NCI-H460 (cell line): ENCODE data around the gene DCPS. TPM values are rescaled to one million over a fixed set of nuclear protein-coding genes. Genes with fewer than 3 reads are reported as not detected.
A peak's percentile ranks its signal among the peaks of the same experiment; 100 is the strongest.
"Not testable (repeated sequence)": the region's sequence is repeated elsewhere in the genome, so short reads cannot be mapped to it uniquely, and the experiment has no call there.

ENCODE experiments used
- DNase-seq: peaks from one replicate; pipeline ENCODE4 v3.0.0-alpha.2; 2016; ENCODE audit warnings: low read depth; ENCODE audit errors: extremely low read depth
- total RNA-seq: library from RNA; depleted of rRNA; stranded (reverse); fragments of >200 nt; shearing (Covaris generic); gene quantifications from 2 replicates; pipeline ENCODE4 v1.2.3, GENCODE V29; 2014

DCPS gene
- total RNA-seq, 1 experiment from 2014 or later: 35.9 TPM

- peak; percentile 67 for DNase-seq
These were observed 19.0 kb upstream of the DCPS start for GRCh38 chr11:126284829-126285228.

- DNase-seq: no peak
These were observed 15.6 kb upstream of the DCPS start for GRCh38 chr11:126288237-126288636.

GRCh38 chr11:126290887-126291286 is 13.0 kb upstream of the DCPS start:
- DNase-seq: no peak

- no peak for DNase-seq
These were observed 10.1 kb upstream of the DCPS start for GRCh38 chr11:126293726-126294125.

DNA sequence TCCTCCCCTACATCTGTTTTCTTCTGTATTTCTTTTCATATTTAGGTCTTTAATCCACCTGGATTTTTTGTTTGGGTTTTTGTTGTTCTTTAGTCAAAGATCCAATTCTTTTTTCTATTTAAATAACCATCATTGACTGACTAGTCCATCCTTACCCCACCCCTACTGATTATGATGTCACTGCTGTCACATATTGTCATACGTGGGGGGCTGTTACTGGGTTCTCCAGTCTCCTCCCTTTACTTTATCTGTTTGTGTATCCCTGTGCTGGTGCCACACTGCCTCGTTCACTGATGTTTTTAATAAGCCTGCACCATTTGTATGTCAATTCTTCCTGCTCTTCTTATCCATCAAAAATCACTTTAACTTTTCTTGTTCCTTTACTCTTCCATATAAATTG is 6.9 kb upstream of the DCPS start:
- no peak for DNase-seq

DNA sequence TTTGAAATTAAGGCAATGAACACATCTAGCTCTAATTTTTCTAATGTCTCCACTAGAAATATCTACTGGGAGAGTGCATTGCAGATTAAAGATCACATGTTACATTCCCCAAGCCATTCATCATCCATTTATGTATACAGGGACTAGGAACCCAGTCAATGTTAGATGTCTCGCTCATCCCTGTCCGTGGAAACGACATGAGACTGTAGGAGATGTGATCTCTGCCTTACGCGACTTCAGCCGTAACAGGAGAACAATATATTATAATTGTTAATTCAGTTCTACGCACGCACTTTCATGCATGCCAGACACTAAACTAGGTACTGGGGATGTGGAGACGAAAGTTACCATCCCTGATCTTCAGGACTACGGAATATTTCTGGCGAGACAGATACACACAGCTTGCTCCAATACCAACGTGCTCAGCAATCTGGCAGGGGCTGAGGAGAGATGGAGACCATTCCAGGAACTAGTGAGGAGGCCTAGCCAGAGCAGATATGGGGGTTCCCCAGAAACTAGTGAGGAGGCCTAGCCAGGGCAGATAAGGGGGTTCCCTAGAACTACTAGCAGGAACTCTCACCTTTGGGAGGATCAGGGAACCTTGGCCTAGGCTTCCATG is 706 bp downstream of the DCPS start:
- DNase-seq: no peak

GRCh38 chr11:126305699-126306098 is 1.8 kb downstream of the DCPS start:
- DNase-seq: no peak

GRCh38 chr11:126307706-126308105 is 3.8 kb downstream of the DCPS start:
- DNase-seq: no peak

- no peak for DNase-seq
These were observed 4.4 kb downstream of the DCPS start for GRCh38 chr11:126308271-126308671.

GRCh38 chr11:126308771-126309170 is 4.9 kb downstream of the DCPS start:
- DNase-seq: not testable (repeated sequence)

DNA sequence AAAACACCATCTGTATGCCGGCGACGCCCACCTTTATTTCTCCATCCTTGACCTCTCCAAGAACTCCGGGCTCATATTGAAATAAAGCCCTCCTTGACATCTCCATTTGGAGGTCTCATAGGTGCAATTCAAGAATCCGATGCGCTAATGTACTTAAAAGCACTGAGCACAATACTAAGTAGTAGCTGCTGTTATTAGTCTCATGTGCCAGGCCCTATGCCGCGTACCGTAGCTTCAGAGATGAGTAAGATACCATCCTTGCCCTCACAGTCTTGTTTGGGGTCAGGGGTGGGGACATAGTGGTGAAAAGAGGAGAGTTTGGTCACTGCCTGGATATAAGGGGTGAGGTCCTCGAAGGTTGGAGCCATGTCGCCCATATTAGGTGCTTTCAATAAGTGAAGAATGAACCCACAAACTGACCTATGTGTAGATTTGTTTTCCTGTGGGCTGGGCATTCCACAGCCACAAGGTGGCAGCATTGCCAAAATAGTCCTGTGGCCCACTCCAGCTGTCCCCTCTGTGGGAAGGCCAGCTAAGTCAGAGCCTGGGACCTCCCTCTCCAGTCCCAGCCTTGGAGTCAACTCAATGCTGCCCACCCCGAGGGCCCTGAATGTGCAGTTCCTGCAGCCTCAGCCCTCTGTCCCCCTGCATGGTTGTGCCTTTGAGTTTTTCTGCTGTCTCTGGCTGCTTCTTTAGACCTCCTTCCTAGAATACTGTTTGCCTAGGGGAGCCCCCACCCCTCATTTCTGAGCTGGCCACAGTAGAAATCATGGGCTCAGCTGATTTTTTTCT is 6.5 kb downstream of the DCPS start:
- DNase-seq: peak; percentile 58

DNA sequence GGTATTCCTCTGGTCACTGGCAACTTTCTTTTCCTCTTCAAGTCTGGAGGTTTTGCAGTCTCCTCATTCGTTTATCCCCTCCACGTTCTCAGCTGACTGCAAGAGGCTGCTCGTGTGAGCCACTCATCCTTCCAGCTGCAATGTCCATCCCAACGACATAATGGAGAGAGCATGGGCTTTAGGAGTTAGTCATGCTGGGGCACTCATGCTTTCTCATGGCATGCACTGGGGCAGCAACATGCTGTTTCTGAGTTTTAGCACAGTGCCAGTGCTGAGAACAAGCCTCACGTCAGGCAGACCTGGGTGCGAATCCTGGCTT is 7.1 kb downstream of the DCPS start:
- DNase-seq: no peak

- DNase-seq: no peak
These were observed 7.8 kb downstream of the DCPS start for GRCh38 chr11:126311401-126312291.

DNA sequence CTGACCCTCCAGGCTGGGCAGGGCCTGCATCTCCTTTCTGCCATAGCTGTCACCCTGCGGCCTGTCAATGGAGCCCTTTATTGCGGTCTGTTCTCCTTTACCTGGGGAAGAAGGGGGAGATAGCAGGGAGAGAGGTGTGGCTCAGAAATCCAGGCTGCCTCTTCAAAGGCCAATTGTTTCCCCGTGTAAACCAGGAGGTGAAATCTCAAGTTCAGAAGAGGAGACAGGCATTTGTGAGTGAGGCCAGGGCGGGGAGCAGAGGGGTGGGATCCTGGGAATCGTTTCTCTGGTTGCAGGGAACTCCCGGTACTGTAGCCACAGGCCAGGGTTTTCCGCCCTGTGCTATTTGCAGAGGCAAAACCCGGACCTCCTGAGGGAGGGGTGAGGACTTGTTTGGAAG is 9.1 kb downstream of the DCPS start:
- no peak for DNase-seq

GRCh38 chr11:126313826-126314225 is 10.0 kb downstream of the DCPS start:
- DNase-seq: no peak

- no peak for DNase-seq
These were observed 13.5 kb downstream of the DCPS start for GRCh38 chr11:126317432-126317755.

DNA sequence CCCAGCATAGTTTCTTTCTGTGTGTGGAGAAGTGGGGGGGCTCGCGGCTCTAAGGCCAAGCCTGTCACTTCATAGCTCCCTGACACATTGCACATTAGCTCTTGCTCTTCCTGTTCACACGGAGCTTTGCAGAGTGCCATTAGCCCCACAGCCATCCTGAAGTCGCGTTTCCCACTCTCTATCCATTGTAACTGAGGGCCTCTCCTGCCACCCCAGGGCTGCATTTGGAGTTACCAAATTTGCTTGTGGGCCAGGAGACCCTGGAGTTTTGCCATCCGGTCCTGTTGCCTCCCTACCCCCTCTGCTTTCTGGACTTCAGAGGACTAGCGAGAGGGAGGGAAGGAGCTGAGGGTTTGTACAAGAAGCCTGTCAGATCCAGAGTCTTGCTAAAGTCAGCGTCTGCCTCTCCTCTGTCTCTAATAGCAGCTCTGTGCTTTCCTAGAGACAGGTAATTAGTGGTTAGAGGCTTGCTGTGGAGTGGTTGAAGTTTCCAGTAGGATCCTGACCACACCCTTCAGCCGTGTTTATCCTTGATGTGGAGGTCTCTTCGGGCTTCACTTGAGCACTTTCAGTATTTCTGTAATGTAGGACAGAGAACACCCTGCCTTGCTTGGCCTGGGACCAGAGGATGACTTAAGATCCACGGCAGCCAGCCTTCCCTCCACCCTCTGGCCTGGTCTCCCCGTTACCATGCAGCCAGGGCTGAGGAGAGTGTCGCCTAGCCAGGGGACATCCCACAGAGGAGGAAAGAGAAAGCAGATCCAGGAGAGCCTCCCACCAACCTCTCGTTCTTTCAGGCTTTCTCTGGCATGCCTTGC is 14.1 kb downstream of the DCPS start:
- no peak for DNase-seq

GRCh38 chr11:126318574-126319373 is 14.9 kb downstream of the DCPS start:
- DNase-seq: no peak

GRCh38 chr11:126319374-126319740 is 15.5 kb downstream of the DCPS start:
- no peak for DNase-seq

DNA sequence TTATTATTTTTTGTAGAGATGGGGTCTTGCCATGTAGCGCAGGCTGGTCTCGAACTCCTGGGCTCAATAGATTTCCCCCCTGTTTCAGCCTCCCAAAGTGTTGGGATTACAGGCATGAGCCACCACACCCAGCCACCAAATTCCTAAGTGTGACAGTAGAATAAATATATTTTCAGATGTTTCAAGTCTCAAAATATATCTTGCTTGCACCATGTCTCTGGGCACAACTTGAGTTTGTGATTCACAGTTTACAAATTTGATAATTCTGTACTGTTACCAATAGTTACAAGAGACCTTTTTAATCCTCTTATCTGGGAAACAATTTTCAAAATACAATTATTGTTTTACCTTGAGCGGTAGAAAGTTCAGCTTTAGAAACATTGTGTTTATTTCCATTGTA is 19.1 kb downstream of the DCPS start:
- DNase-seq: no peak
